ENCODE data around the gene FYCO1. TPM values are rescaled to one million over a fixed set of nuclear protein-coding genes. Genes with fewer than 3 reads are reported as not detected.
A peak's percentile ranks its signal among the peaks of the same experiment; 100 is the strongest.

FYCO1 gene
- total RNA-seq, 6 donors from 2014 or later = 37.5 to 84.9 (median 45.3) TPM

DNA sequence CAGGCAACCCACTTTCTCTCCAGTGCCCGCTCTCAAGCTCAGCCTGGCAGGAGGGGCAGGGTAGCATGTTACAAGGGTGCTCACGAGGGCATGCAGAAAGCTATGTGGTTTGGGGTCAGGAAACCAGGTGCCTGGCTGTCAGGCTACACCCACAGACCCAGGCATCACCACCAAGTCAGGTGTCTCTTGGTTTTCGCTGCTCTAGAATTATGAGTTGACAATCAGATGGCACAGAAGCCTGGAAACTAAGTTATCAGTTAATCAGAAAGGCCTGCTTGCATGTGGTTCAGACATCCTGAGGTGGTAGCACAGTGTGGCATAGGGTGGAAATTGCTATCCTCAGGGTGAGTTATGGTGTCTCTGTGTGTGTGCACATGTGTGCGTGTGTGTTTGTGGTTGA lies 125.5 kb downstream of the FYCO1 start:
- TF ChIP-seq POLR2A (IDR thresholded peaks at IDR 0.05) (no peak), EP300 (IDR thresholded peaks at IDR 0.05) (no peak), POLR2AphosphoS5 (IDR thresholded peaks at IDR 0.05) (no peak), CTCF (IDR thresholded peaks at IDR 0.05) (no peak)
- WGBS, 2 donors = 64 to 70% methylated on average over 4 of the region's 4 CpGs
- Histone ChIP-seq H3K27ac (no peak overlapping the region), H3K36me3 (no peaks in the 10 kb centered on the region), H3K4me1 (no peaks in the 10 kb centered on the region), H3K4me3 (no peak overlapping the region), H3K9me3 (no peaks in the 10 kb centered on the region), H3K27me3 (no peaks in the 10 kb centered on the region)
- DNase-seq = no peak
- ATAC-seq (ENCODE audit: low FRiP score in 2 of 2) = peak in 1 of 2 donors; percentile 59

GRCh38 chr3:45869638-45870037 lies 126.0 kb downstream of the FYCO1 start:
- no peaks in the 10 kb centered on the region for H3K36me3 ChIP-seq
- no peak overlapping the region for H3K27ac ChIP-seq
- no peak overlapping the region for H3K4me3 ChIP-seq
- no peaks in the 10 kb centered on the region for H3K27me3 ChIP-seq
- no peak for TF ChIP-seq EP300 (IDR thresholded peaks at IDR 0.05)
- TF ChIP-seq POLR2A (IDR thresholded peaks at IDR 0.05) = no peak
- TF ChIP-seq POLR2AphosphoS5 (IDR thresholded peaks at IDR 0.05) = no peak
- TF ChIP-seq CTCF (IDR thresholded peaks at IDR 0.05) = no peak
- ATAC-seq (ENCODE audit: low FRiP score in 2 of 2) (no peak), DNase-seq (no peak)
- H3K9me3 ChIP-seq = no peaks in the 10 kb centered on the region
- WGBS, 2 donors = 75 to 77% methylated on average over 3 of the region's 3 CpGs
- no peaks in the 10 kb centered on the region for H3K4me1 ChIP-seq

DNA sequence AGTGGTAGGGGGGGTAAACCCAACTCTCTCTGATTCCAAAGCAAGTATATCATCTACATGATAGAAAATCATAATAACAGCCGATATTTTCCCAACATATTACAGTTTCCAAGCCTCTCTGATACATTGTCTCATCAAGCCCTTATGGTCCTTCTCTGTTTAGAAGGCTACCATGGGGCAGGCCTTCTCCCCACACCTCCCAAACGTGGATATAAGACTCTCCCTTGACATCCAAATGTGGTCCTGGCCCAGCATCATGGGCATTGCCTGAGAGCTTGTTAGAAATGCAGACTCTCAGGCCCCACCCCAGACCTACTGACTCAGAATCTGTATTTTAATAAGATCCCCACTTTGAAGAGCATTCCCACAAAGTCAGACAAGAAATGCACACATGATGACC lies 127.0 kb downstream of the FYCO1 start:
- Histone ChIP-seq H3K27me3 (no peaks in the 10 kb centered on the region), H3K4me1 (no peaks in the 10 kb centered on the region), H3K36me3 (no peaks in the 10 kb centered on the region), H3K4me3 (no peak overlapping the region), H3K9me3 (peaks cover 0 to under 1% (median under 1%) of the 10 kb centered on the region in 4 donors), H3K27ac (no peak overlapping the region)
- ATAC-seq (ENCODE audit: low FRiP score in 2 of 2) (no peak), DNase-seq (no peak)
- 81 to 88% methylated on average over 2 of the region's 2 CpGs for WGBS, 2 donors
- TF ChIP-seq POLR2AphosphoS5 (IDR thresholded peaks at IDR 0.05) = no peak
- TF ChIP-seq CTCF (IDR thresholded peaks at IDR 0.05) = no peak
- no peak for TF ChIP-seq POLR2A (IDR thresholded peaks at IDR 0.05)
- no peak for TF ChIP-seq EP300 (IDR thresholded peaks at IDR 0.05)

- Histone ChIP-seq H3K36me3 (no peaks in the 10 kb centered on the region), H3K9me3 (peaks cover 0 to 4% (median 2%) of the 10 kb centered on the region in 4 donors), H3K27me3 (no peaks in the 10 kb centered on the region), H3K27ac (no peak overlapping the region), H3K4me3 (no peak overlapping the region), H3K4me1 (no peaks in the 10 kb centered on the region)
- no peak for TF ChIP-seq POLR2A (IDR thresholded peaks at IDR 0.05)
- no peak for TF ChIP-seq CTCF (IDR thresholded peaks at IDR 0.05)
- no peak for TF ChIP-seq EP300 (IDR thresholded peaks at IDR 0.05)
- TF ChIP-seq POLR2AphosphoS5 (IDR thresholded peaks at IDR 0.05) = no peak
- ATAC-seq (ENCODE audit: low FRiP score in 2 of 2) (no peak), DNase-seq (no peak)
- 71 to 81% methylated on average over 2 of the region's 2 CpGs for WGBS, 2 donors
Measured at GRCh38 chr3:45868213-45868612, 127.4 kb downstream of the FYCO1 start.

Small RNA genes within 50 kb of the gene (small RNA-seq; reads per million reads assigned to genes)
- gene RF00019 = 0 reads per million in 4 donors

Other genes with a start within 250 kb of the FYCO1 start
- 10 to 100 TPM in 3 of 6 donors, 1 to 10 TPM in 2, under 1 TPM in 1; 0.11 to 20.1 (median 7.2) TPM for gene SLC6A20, start 199.3 kb downstream of the FYCO1 start, total RNA-seq
- gene LZTFL1, start 153.7 kb downstream of the FYCO1 start, total RNA-seq = 10 to 100 TPM; 19.9 to 51.7 (median 31.3) TPM
- under 1 TPM in 2 of 6 donors, not detected in 4; 0.11 to 0.13 TPM for gene CCR9, start 109.3 kb downstream of the FYCO1 start, total RNA-seq
- gene CXCR6, start 52.4 kb downstream of the FYCO1 start, total RNA-seq = 10 to 100 TPM in 1 of 6 donors, 1 to 10 TPM in 5; 2.1 to 10.2 (median 3.0) TPM
- under 1 TPM in 4 of 6 donors, not detected in 2; 0.15 to 0.47 (median 0.28) TPM for gene XCR1, start 31.7 kb upstream of the FYCO1 start, total RNA-seq
- gene CCR1, start 212.5 kb upstream of the FYCO1 start, total RNA-seq = 10 to 100 TPM in 4 of 6 donors, 1 to 10 TPM in 2; 8.0 to 52.2 (median 17.8) TPM
- gene CCR3, start 246.6 kb upstream of the FYCO1 start, total RNA-seq = under 1 TPM in 1 of 6 donors, not detected in 5; 0.13 TPM